KMS-11 (cell line): ENCODE results near the gene PDE3B.
"Not testable (repeated sequence)": the region's sequence is repeated elsewhere in the genome, so short reads cannot be mapped to it uniquely, and the experiment has no call there.

ENCODE experiments used
- H2AFZ ChIP-seq: fragments of 200-600 bp; sonication (generic); 2 replicates; pipeline ENCODE4 v1.6.1; 2016; ENCODE audit warnings: antibody characterized with exemption, mixed run types, low read depth
- H3K27ac ChIP-seq: fragments of 200-600 bp; sonication (generic); 2 replicates; pipeline ENCODE4 v1.6.1; 2016; ENCODE audit warnings: mild to moderate bottlenecking, mixed run types
- H3K27me3 ChIP-seq: fragments of 200-600 bp; sonication (generic); 2 replicates; pipeline ENCODE4 v1.6.1; 2017; ENCODE audit warnings: mild to moderate bottlenecking, low read depth, mixed run types, moderate library complexity; ENCODE audit not compliant: insufficient read depth
- H3K36me3 ChIP-seq: fragments of 200-600 bp; sonication (generic); 2 replicates; pipeline ENCODE4 v1.6.1; 2017; ENCODE audit warnings: mild to moderate bottlenecking, mixed run types; ENCODE audit not compliant: insufficient read depth
- H3K4me1 ChIP-seq: fragments of 200-600 bp; sonication (generic); 2 replicates; pipeline ENCODE4 v1.6.1; 2016; ENCODE audit warnings: mild to moderate bottlenecking, low read depth, mixed run types; ENCODE audit not compliant: poor library complexity, severe bottlenecking
- H3K4me2 ChIP-seq: fragments of 200-600 bp; sonication (generic); 2 replicates; pipeline ENCODE4 v1.7.0; 2016; ENCODE audit warnings: mild to moderate bottlenecking, mixed run types
- H3K4me3 ChIP-seq: fragments of 200-600 bp; sonication (generic); IDR thresholded peaks from 2 replicates; pipeline ENCODE4 v1.6.1; 2017; ENCODE audit warnings: low read depth, low read length, mixed read lengths; ENCODE audit not compliant: insufficient read depth
- H3K79me2 ChIP-seq: fragments of 200-600 bp; sonication (generic); 2 replicates; pipeline ENCODE4 v1.6.1; 2016; ENCODE audit warnings: low read depth, mixed run types; ENCODE audit not compliant: insufficient read depth
- H3K9ac ChIP-seq: fragments of 200-600 bp; sonication (generic); 2 replicates; pipeline ENCODE4 v1.6.1; 2016; ENCODE audit warnings: mild to moderate bottlenecking, mixed run types
- H4K20me1 ChIP-seq: fragments of 200-600 bp; sonication (generic); 2 replicates; pipeline ENCODE4 v1.6.1; 2016; ENCODE audit warnings: mild to moderate bottlenecking, mixed run types; ENCODE audit not compliant: insufficient read depth
- CTCF ChIP-seq: fragments of 200-600 bp; sonication (generic); conservative IDR thresholded peaks from 2 replicates; pipeline ENCODE4 v1.6.1; 2017; ENCODE audit warnings: low read depth, mild to moderate bottlenecking, antibody characterized with exemption, low read length, moderate library complexity, mixed read lengths

Gene PDE3B

GRCh38 chr11:14643697-14644225 is at the start of gene PDE3B:
Gene PDE3B (plus strand): TSS chr11:14643804. CDS start chr11:14644076, 272 bp downstream.
- Histone ChIP-seq H3K27ac (peak within 1 kb of the TSS; percentile 85), H3K36me3 (no peaks in the 10 kb centered on the region), H2AFZ (peak within 1 kb of the TSS; percentile 68; the same call in 1 of the 2 replicates), H4K20me1 (peaks cover 16% of the 10 kb centered on the region), H3K4me3 (no peak within 1 kb of the TSS), H3K27me3 (no peaks in the 10 kb centered on the region), H3K4me1 (peaks cover 48% of the 10 kb centered on the region), H3K79me2 (peaks cover 96% of the 10 kb centered on the region), H3K4me2 (peak within 1 kb of the TSS; percentile 94), H3K9ac (peak within 1 kb of the TSS; percentile 93)
- TF ChIP-seq CTCF = no peak

GRCh38 chr11:14595261-14595660 is 48.3 kb upstream of the PDE3B start:
- H3K27me3 ChIP-seq = not testable (repeated sequence)

GRCh38 chr11:14607713-14608112 is 35.9 kb upstream of the PDE3B start:
- Histone ChIP-seq H3K9ac (no peak overlapping the region), H3K4me1 (no peaks in the 10 kb centered on the region), H2AFZ (no peak overlapping the region), H3K4me2 (no peak overlapping the region), H3K36me3 (peaks cover 11% of the 10 kb centered on the region; the same call in 1 of the 2 replicates), H3K27me3 (no peaks in the 10 kb centered on the region), H3K4me3 (no peak overlapping the region), H4K20me1 (no peaks in the 10 kb centered on the region), H3K27ac (no peak overlapping the region), H3K79me2 (no peaks in the 10 kb centered on the region)
- no peak for TF ChIP-seq CTCF

More at GRCh38 chr11:14595261-14595660, 48.3 kb upstream of the PDE3B start:
- not testable (repeated sequence) for H3K27ac ChIP-seq, H3K4me1 ChIP-seq, H3K4me2 ChIP-seq, H3K9ac ChIP-seq, H4K20me1 ChIP-seq, H2AFZ ChIP-seq, H3K36me3 ChIP-seq, H3K79me2 ChIP-seq, H3K4me3 ChIP-seq

- Histone ChIP-seq H3K9ac (no peak overlapping the region), H3K27ac (no peak overlapping the region), H3K4me1 (no peaks in the 10 kb centered on the region), H3K4me3 (no peak overlapping the region), H4K20me1 (no peaks in the 10 kb centered on the region), H3K27me3 (no peaks in the 10 kb centered on the region), H3K4me2 (no peak overlapping the region), H3K79me2 (no peaks in the 10 kb centered on the region), H2AFZ (no peak overlapping the region), H3K36me3 (peaks cover 11% of the 10 kb centered on the region; the same call in 1 of the 2 replicates)
- TF ChIP-seq CTCF = no peak
Observed at GRCh38 chr11:14609902-14610301, 33.7 kb upstream of the PDE3B start.

- Histone ChIP-seq H3K9ac (no peak overlapping the region), H3K27ac (no peak overlapping the region), H3K4me1 (no peaks in the 10 kb centered on the region), H3K79me2 (no peaks in the 10 kb centered on the region), H3K4me3 (no peak overlapping the region), H4K20me1 (no peaks in the 10 kb centered on the region), H3K27me3 (no peaks in the 10 kb centered on the region), H3K4me2 (no peak overlapping the region), H2AFZ (no peak overlapping the region), H3K36me3 (peaks cover 4% of the 10 kb centered on the region; the same call in 1 of the 2 replicates)
- no peak for TF ChIP-seq CTCF
Observed at GRCh38 chr11:14611939-14612338, 31.7 kb upstream of the PDE3B start.
